ENCODE data around the gene SCN10A.

The SCN10A gene

DNA sequence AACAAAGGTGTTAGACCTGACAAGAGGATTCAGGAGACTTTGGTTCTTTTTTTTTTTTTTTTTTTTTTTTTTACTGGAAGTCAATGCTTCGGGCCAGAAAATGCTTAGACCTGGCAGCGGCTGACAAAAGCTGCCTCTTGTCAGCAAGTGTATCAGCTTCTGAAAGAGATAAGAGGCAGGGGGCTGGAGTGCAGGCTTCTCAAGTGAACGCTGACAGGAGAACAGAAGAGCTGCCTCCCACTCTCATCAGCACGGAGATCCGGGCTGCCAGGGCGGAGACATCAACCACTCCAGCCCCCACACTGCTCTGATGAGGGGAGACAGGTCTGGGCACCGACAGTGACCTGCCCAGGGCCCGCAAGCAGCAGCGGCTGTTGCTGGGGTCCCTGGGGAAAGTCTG is 157.2 kb downstream of the SCN10A start:
- H3K36me3 ChIP-seq (ENCODE audit: control insufficient read depth, insufficient read depth, low read length), result no peaks in the 10 kb centered on the region
- TF ChIP-seq, protein P1, sequence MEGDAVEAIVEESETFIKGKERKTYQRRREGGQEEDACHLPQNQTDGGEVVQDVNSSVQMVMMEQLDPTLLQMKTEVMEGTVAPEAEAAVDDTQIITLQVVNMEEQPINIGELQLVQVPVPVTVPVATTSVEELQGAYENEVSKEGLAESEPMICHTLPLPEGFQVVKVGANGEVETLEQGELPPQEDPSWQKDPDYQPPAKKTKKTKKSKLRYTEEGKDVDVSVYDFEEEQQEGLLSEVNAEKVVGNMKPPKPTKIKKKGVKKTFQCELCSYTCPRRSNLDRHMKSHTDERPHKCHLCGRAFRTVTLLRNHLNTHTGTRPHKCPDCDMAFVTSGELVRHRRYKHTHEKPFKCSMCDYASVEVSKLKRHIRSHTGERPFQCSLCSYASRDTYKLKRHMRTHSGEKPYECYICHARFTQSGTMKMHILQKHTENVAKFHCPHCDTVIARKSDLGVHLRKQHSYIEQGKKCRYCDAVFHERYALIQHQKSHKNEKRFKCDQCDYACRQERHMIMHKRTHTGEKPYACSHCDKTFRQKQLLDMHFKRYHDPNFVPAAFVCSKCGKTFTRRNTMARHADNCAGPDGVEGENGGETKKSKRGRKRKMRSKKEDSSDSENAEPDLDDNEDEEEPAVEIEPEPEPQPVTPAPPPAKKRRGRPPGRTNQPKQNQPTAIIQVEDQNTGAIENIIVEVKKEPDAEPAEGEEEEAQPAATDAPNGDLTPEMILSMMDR (IDR thresholded peaks at IDR 0.05; ENCODE audit: insufficient read depth, low read length, poor library complexity, severe bottlenecking), result no peak
- no peak overlapping the region for H3K4me3 ChIP-seq (replicated peaks; ENCODE audit: low read depth, low read length)
- DNase-seq (ENCODE audit: extremely low read depth, insufficient read length), result no peak
- peaks cover 3% of the 10 kb centered on the region; the same call in 1 of the 2 replicates for H3K27me3 ChIP-seq (replicated peaks; ENCODE audit: control insufficient read depth, insufficient read depth, low read length)

DNA sequence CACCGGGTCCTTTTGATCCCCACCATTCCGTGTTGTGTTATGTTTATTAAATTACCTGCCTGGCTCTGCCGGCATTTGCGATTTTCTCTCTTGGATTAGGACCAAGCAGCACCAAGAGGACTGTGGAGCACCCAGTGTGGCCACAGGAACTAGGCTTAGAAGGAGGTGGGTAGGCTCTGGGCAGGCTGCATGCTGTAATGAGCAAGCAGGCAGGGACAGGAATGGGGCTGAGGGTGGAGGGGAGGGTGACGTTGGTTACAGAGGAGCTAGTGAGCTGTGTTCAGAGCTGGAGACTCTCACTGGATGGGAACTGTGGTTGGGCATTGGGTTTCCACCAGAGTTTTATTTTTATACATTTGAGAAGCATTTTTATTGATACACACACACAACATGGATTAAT is 158.6 kb downstream of the SCN10A start:
- Histone ChIP-seq H3K27me3 (replicated peaks; ENCODE audit: control insufficient read depth, insufficient read depth, low read length) (peaks cover 3% of the 10 kb centered on the region; the same call in 1 of the 2 replicates), H3K36me3 (ENCODE audit: control insufficient read depth, insufficient read depth, low read length) (no peaks in the 10 kb centered on the region), H3K4me3 (replicated peaks; ENCODE audit: low read depth, low read length) (no peak overlapping the region)
- TF ChIP-seq, protein P1 (IDR thresholded peaks at IDR 0.05; ENCODE audit: insufficient read depth, low read length, poor library complexity, severe bottlenecking), result no peak
- no peak for DNase-seq (ENCODE audit: extremely low read depth, insufficient read length)

DNA sequence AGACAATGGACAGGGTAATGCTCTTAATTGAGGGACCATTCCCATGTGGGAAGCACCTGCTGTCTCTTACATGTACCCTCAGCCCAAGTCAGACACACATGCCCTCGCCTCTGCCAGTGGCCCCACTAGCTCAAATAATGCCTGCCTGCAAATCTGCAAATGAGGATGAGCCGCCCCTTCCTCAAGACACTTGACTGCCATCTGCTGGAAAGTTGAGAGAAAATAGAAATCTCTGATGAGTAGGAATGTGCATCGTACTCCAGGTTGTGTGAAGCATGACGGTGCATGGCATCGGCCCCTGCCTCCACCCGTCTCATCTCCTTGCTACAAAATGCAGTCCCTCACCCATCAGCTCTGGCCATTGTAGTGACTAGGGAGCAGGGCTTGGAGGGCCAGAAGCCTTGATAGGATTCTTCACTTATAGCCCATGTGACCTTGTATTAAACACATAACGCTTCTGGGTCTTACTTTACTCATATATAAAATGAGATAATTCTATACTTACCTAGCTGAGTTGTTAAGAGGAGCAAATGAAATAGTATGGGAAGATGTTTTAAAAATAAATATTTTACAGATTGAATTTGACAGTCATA is 160.2 kb downstream of the SCN10A start:
- TF ChIP-seq, protein P1 (IDR thresholded peaks at IDR 0.05; ENCODE audit: insufficient read depth, low read length, poor library complexity, severe bottlenecking), result peak; percentile 54
- H3K4me3 ChIP-seq (replicated peaks; ENCODE audit: low read depth, low read length), result no peak overlapping the region
- DNase-seq (ENCODE audit: extremely low read depth, insufficient read length), result no peak
- H3K36me3 ChIP-seq (ENCODE audit: control insufficient read depth, insufficient read depth, low read length), result no peaks in the 10 kb centered on the region
- H3K27me3 ChIP-seq (replicated peaks; ENCODE audit: control insufficient read depth, insufficient read depth, low read length), result peaks cover 3% of the 10 kb centered on the region; the same call in 1 of the 2 replicates

DNA sequence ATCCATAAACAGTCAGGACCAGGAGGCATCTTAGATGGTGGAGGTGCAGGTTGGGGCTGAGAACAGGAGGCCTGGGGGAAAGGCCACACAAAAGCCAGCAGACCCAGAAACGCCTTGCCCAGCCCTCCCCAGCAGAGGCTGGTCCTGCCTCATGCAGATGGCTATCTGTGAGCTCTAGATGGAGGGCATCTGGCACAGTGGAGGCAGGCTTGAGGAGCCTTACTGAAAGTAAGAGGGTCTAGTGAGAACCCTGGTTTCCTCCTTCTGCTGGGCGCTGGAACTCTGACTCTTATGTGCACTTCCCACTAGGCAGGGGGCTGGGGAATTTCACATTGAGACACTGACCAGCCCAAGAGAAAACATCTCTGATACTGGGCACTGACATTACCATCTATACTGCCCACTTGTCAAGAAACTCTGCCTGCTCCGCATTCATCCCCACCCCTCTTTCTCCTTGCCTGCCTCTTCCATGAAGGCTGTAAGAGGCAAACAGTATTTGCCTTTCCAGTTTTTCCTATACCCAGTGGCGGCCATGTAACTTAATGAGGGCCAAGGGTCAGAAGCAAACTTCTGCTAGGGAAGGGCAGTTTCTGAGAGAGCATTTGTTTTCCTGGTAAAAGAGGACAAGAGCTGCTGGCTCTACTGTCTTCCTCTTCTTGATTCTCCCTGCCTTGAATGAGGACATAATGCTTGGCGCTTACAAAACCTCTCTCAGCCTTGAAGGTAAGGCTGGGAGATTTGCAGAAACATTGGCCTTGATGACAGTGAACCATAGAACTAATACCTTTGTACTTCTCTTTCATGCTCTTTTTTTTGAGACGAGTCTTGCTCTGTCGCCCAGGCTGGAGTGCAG is 162.1 kb downstream of the SCN10A start:
- H3K4me3 ChIP-seq (replicated peaks; ENCODE audit: low read depth, low read length), result no peak overlapping the region
- H3K27me3 ChIP-seq (replicated peaks; ENCODE audit: control insufficient read depth, insufficient read depth, low read length), result peaks cover 3% of the 10 kb centered on the region; the same call in 1 of the 2 replicates
- TF ChIP-seq, protein P1 (IDR thresholded peaks at IDR 0.05; ENCODE audit: insufficient read depth, low read length, poor library complexity, severe bottlenecking), result no peak
- no peak for DNase-seq (ENCODE audit: extremely low read depth, insufficient read length)
- H3K36me3 ChIP-seq (ENCODE audit: control insufficient read depth, insufficient read depth, low read length), result no peaks in the 10 kb centered on the region

DNA sequence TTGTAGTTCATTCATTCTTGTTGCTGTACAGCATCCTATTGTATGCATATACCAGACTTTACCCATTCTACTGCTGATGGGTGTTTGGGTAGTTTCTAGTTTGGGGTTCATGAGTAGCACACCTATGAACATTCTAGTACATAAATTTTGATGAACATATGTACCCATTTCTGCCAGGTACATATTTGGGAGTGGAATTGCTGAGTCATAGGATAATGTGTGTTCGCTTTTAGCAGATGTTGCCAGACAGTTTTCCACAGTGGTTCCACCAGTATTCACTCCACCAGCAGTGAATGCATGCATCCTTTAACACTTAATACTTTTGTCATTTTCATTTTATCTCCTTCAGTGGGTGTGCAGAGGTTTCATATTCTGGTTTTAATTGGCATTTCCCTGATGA is 163.1 kb downstream of the SCN10A start:
- Histone ChIP-seq H3K36me3 (ENCODE audit: control insufficient read depth, insufficient read depth, low read length) (no peaks in the 10 kb centered on the region), H3K4me3 (replicated peaks; ENCODE audit: low read depth, low read length) (no peak overlapping the region), H3K27me3 (replicated peaks; ENCODE audit: control insufficient read depth, insufficient read depth, low read length) (peaks cover 4% of the 10 kb centered on the region)
- TF ChIP-seq, protein P1 (IDR thresholded peaks at IDR 0.05; ENCODE audit: insufficient read depth, low read length, poor library complexity, severe bottlenecking), result no peak
- no peak for DNase-seq (ENCODE audit: extremely low read depth, insufficient read length)
